Fibroblast of the aortic adventitia (primary cell): ENCODE data around the gene GALNT11. TPM values are rescaled to one million over a fixed set of nuclear protein-coding genes. Genes with fewer than 3 reads are reported as not detected.
"Not testable (repeated sequence)": the region's sequence is repeated elsewhere in the genome, so short reads cannot be mapped to it uniquely, and the experiment has no call there.

ENCODE experiments used
- DNase-seq: peaks from one replicate; pipeline ENCODE4 v3.0.0-alpha.2; 2010; ENCODE audit warnings: low read depth
- H3K4me3 ChIP-seq: 2 replicates; pipeline ENCODE4 v1.5.1; 2011; ENCODE audit warnings: low read depth, mild to moderate bottlenecking, control low read depth, low read length, moderate library complexity
- CTCF ChIP-seq: IDR thresholded peaks from 2 replicates; pipeline ENCODE4 v1.5.1; 2011; ENCODE audit warnings: mild to moderate bottlenecking, low read length, control low read depth, inconsistent platforms; ENCODE audit not compliant: insufficient read depth
- total RNA-seq: library from RNA; depleted of rRNA; stranded (reverse); fragments of >200 nt; gene quantifications from 2 replicates; pipeline ENCODE4 v1.2.3, GENCODE V29; 2012; ENCODE audit warnings: low replicate concordance

Gene GALNT11
- total RNA-seq, 1 donor, result 40.0 TPM

GRCh38 chr7:152013230-152013629, 12.2 kb upstream of the GALNT11 start:
- TF ChIP-seq CTCF, result no peak
- H3K4me3 ChIP-seq, result no peak overlapping the region
- DNase-seq, result no peak

- DNase-seq, result no peak
- H3K4me3 ChIP-seq, result no peak overlapping the region
- no peak for TF ChIP-seq CTCF
These were observed 11.5 kb upstream of the GALNT11 start for GRCh38 chr7:152013974-152014373.

GRCh38 chr7:152014722-152015121, 10.8 kb upstream of the GALNT11 start:
- DNase-seq, result no peak
- no peak for TF ChIP-seq CTCF
- no peak overlapping the region for H3K4me3 ChIP-seq

- no peak for DNase-seq
- H3K4me3 ChIP-seq, result no peak overlapping the region
- TF ChIP-seq CTCF, result no peak
These were observed 9.9 kb upstream of the GALNT11 start for GRCh38 chr7:152015600-152015999.

- no peak for TF ChIP-seq CTCF
- H3K4me3 ChIP-seq, result no peak overlapping the region
- DNase-seq, result no peak
These were observed 8.5 kb upstream of the GALNT11 start for GRCh38 chr7:152016947-152017346.

GRCh38 chr7:152017683-152018082, 7.8 kb upstream of the GALNT11 start:
- DNase-seq, H3K4me3 ChIP-seq: not testable (repeated sequence)

- not testable (repeated sequence) for H3K4me3 ChIP-seq, DNase-seq
These were observed 3.7 kb upstream of the GALNT11 start for GRCh38 chr7:152021740-152022139.

GRCh38 chr7:152025937-152026890, 740 bp downstream of the GALNT11 start:
- DNase-seq, result peak; percentile 5
- H3K4me3 ChIP-seq, result peak overlapping the region; percentile 86
- no peak for TF ChIP-seq CTCF

GRCh38 chr7:152027491-152028365, 2.3 kb downstream of the GALNT11 start:
- not testable (repeated sequence) for H3K4me3 ChIP-seq, DNase-seq
